Measurements from ENCODE around the gene MGAT4B. TPM values are rescaled to one million over a fixed set of nuclear protein-coding genes. Genes with fewer than 3 reads are reported as not detected.

The MGAT4B gene
- total RNA-seq, 1 experiment from 2014 or later: 406 TPM

DNA sequence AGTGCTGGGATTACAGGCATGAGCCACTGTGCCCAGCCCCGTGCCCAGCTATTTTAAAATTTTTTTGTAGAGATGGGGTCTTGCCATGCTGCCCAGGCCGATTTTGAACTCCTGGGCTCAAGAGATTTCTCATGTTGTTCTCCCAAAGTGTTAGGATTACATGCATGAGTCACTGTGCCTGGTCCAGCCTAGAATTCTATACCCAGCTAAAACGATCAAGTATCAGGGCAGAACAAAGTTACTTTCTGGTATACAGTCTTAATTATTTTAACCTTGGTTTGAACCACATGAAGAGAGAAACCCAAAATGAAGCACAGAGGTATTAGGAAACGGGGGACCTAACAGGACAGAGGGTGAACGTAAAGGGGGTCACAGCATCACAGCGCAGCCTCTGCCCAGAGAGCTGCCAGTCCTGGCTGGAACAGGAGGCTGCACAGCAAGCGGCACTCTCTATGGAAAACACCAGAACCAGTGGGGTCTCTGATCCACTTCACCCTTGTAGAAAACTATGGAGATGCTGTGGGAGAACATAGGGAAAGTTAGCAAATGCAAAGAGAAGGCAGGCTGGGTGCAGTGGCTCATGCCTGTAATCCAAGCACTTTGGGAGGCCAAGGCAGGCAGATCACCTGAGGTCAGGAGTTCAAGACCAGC, 24.3 kb upstream of the MGAT4B start:
- ATAC-seq (no peak), DNase-seq (ENCODE audit: low read depth, low spot score) (no peak)
- POLR2A ChIA-PET: interaction anchor here (0.6 kb wide), 1 partner anchor 1220 kb away, joined by 7 read pairs; no protein-coding TSS in a partner anchor
- H3K27me3 ChIP-seq (ENCODE audit: control insufficient read depth, insufficient read depth, low read length): no peaks in the 10 kb centered on the region
- no peak overlapping the region for H3K27ac ChIP-seq (ENCODE audit: low read length)
- H3K4me1 ChIP-seq (ENCODE audit: control insufficient read depth, insufficient read depth, low read length): peaks cover 51% of the 10 kb centered on the region
- no TSS peak for BruUV-seq (replicated peaks)
- peaks cover 13% of the 10 kb centered on the region for H3K36me3 ChIP-seq (ENCODE audit: control insufficient read depth, insufficient read depth, low read length)
- H3K9me3 ChIP-seq (ENCODE audit: control insufficient read depth, insufficient read depth, low read depth, low read length): no peaks in the 10 kb centered on the region
- in situ Hi-C loops (cut with HindIII; ENCODE audit: low pct_unique_long_range_greater_than_20kb, low sequenced_read_pairs): no loop called here
- intact Hi-C loops (cut with micrococcal nuclease; ENCODE audit: unreplicated experiment): no loop called here
- H3K4me3 ChIP-seq (ENCODE audit: low read depth in 2 of 2, low read length in 2 of 2): no peak overlapping the region
- CTCF ChIA-PET: interaction anchor here (2.0 kb wide), 1 partner anchor 29 kb away, joined by 12 read pairs; no protein-coding TSS in a partner anchor
- TF ChIP-seq, protein P1, sequence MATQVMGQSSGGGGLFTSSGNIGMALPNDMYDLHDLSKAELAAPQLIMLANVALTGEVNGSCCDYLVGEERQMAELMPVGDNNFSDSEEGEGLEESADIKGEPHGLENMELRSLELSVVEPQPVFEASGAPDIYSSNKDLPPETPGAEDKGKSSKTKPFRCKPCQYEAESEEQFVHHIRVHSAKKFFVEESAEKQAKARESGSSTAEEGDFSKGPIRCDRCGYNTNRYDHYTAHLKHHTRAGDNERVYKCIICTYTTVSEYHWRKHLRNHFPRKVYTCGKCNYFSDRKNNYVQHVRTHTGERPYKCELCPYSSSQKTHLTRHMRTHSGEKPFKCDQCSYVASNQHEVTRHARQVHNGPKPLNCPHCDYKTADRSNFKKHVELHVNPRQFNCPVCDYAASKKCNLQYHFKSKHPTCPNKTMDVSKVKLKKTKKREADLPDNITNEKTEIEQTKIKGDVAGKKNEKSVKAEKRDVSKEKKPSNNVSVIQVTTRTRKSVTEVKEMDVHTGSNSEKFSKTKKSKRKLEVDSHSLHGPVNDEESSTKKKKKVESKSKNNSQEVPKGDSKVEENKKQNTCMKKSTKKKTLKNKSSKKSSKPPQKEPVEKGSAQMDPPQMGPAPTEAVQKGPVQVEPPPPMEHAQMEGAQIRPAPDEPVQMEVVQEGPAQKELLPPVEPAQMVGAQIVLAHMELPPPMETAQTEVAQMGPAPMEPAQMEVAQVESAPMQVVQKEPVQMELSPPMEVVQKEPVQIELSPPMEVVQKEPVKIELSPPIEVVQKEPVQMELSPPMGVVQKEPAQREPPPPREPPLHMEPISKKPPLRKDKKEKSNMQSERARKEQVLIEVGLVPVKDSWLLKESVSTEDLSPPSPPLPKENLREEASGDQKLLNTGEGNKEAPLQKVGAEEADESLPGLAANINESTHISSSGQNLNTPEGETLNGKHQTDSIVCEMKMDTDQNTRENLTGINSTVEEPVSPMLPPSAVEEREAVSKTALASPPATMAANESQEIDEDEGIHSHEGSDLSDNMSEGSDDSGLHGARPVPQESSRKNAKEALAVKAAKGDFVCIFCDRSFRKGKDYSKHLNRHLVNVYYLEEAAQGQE (IDR thresholded peaks at IDR 0.05; ENCODE audit: insufficient read depth in 1 of 2, low read depth in 2 of 2, low read length in 1 of 2): no peak
- TF ChIP-seq SIN3A (IDR thresholded peaks at IDR 0.05; ENCODE audit: borderline replicate concordance, insufficient read depth, low read depth, low read length) (no peak), POLR2AphosphoS5 (IDR thresholded peaks at IDR 0.05; ENCODE audit: low read depth, low read length) (no peak), TCF7L2 (IDR thresholded peaks at IDR 0.05; ENCODE audit: low read depth, low read length) (no peak)
- TF ChIP-seq, protein P2, sequence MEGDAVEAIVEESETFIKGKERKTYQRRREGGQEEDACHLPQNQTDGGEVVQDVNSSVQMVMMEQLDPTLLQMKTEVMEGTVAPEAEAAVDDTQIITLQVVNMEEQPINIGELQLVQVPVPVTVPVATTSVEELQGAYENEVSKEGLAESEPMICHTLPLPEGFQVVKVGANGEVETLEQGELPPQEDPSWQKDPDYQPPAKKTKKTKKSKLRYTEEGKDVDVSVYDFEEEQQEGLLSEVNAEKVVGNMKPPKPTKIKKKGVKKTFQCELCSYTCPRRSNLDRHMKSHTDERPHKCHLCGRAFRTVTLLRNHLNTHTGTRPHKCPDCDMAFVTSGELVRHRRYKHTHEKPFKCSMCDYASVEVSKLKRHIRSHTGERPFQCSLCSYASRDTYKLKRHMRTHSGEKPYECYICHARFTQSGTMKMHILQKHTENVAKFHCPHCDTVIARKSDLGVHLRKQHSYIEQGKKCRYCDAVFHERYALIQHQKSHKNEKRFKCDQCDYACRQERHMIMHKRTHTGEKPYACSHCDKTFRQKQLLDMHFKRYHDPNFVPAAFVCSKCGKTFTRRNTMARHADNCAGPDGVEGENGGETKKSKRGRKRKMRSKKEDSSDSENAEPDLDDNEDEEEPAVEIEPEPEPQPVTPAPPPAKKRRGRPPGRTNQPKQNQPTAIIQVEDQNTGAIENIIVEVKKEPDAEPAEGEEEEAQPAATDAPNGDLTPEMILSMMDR (IDR thresholded peaks at IDR 0.05): no peak

DNA sequence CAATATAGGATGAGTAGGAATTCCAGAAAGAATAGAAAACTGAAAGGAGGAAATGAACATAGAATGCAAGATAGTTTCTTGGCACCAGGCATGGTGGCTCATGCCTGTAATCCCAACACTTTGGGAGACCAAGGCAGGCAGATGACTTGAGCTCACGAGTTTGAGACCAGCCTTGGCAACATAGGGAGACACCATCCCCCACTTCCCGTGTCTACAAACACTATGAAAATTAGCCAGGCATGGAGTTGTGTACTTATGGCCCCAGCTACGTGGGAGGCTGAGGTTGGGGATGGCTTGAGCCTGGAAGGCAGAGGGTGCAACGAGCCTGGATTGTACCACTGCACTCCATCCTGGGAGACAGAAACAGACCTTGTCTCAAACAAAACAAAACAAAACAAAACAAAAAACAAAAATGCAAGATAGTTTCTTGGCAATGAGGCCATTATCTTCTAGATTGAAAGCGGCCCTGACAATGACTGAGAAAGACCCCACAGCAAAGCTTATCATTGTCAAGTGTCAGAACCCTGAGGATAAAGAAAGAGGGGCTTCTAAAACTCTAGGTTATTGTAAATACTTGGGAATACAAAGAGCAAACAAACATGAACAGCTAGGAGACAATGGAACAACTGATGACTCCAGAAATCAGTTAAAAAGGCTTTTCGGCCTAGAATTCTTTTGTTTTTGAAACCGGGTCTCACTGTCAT, 23.2 kb upstream of the MGAT4B start:
- intact Hi-C loops (cut with micrococcal nuclease; ENCODE audit: unreplicated experiment): no loop called here
- POLR2A ChIA-PET: interaction anchor here (0.6 to 0.7 kb wide), 2 partner anchors 35 to 1221 kb away, joined by 3 to 7 read pairs; no protein-coding TSS in a partner anchor

More for the DNA sequence above, 23.2 kb upstream of the MGAT4B start:
- Histone ChIP-seq H3K27me3 (ENCODE audit: control insufficient read depth, insufficient read depth, low read length) (no peaks in the 10 kb centered on the region), H3K9me3 (ENCODE audit: control insufficient read depth, insufficient read depth, low read depth, low read length) (no peaks in the 10 kb centered on the region), H3K4me1 (ENCODE audit: control insufficient read depth, insufficient read depth, low read length) (peaks cover 62% of the 10 kb centered on the region), H3K4me3 (ENCODE audit: low read depth in 2 of 2, low read length in 2 of 2) (no peak overlapping the region), H3K36me3 (ENCODE audit: control insufficient read depth, insufficient read depth, low read length) (peaks cover 16% of the 10 kb centered on the region), H3K27ac (ENCODE audit: low read length) (0 out of 2 replicates have a peak overlapping the region, but pooled peaks have one; percentile 1)
- no TSS peak for BruUV-seq (replicated peaks)
- CTCF ChIA-PET: interaction anchor here (2.0 kb wide), 1 partner anchor 28 kb away, joined by 12 read pairs; no protein-coding TSS in a partner anchor
- ATAC-seq (no peak), DNase-seq (ENCODE audit: low read depth, low spot score) (no peak)
- TF ChIP-seq SIN3A (IDR thresholded peaks at IDR 0.05; ENCODE audit: borderline replicate concordance, insufficient read depth, low read depth, low read length) (no peak), POLR2AphosphoS5 (IDR thresholded peaks at IDR 0.05; ENCODE audit: low read depth, low read length) (peak; percentile 74)
- TF ChIP-seq, protein P2 (IDR thresholded peaks at IDR 0.05): no peak
- in situ Hi-C loops (cut with HindIII; ENCODE audit: low pct_unique_long_range_greater_than_20kb, low sequenced_read_pairs): no loop called here

Data from Panc1 (cell line).